Hepatocyte (in vitro differentiated cells): ENCODE data around the gene STX5.
"Not testable (repeated sequence)": the region's sequence is repeated elsewhere in the genome, so short reads cannot be mapped to it uniquely, and the experiment has no call there.

Experiments
- EZH2phosphoT487 ChIP-seq: fragments of 200-600 bp; sonication (generic); IDR thresholded peaks from one replicate; pipeline ENCODE4 v1.6.1; 2018; ENCODE audit warnings: antibody characterized with exemption, mild to moderate bottlenecking, low read depth, moderate library complexity; ENCODE audit not compliant: unreplicated experiment, severe bottlenecking
- TF ChIP-seq, protein P1 (sequence below): fragments of 200-600 bp; sonication (generic); IDR thresholded peaks from 2 replicates; pipeline ENCODE4 v1.5.1; 2016; ENCODE audit warnings: antibody characterized with exemption, mild to moderate bottlenecking; ENCODE audit not compliant: poor library complexity

DNA sequence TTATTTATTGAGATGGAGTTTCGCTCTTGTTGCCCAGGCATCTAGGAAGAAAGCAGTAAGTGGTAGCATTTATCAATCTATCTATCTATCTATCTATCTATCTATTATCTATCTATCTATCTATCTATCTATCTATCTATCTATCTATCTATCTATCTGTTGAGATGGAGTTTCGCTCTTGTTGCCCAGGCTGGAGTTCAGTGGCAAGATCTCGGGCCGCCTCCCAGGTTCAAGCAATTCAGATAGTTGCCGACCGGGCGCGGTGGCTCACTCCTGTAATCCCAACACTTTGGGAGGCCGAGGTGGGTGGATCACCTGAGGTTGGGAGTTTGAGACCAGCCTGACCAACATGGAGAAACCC is 71.0 kb downstream of the STX5 start:
- TF ChIP-seq, protein P1, sequence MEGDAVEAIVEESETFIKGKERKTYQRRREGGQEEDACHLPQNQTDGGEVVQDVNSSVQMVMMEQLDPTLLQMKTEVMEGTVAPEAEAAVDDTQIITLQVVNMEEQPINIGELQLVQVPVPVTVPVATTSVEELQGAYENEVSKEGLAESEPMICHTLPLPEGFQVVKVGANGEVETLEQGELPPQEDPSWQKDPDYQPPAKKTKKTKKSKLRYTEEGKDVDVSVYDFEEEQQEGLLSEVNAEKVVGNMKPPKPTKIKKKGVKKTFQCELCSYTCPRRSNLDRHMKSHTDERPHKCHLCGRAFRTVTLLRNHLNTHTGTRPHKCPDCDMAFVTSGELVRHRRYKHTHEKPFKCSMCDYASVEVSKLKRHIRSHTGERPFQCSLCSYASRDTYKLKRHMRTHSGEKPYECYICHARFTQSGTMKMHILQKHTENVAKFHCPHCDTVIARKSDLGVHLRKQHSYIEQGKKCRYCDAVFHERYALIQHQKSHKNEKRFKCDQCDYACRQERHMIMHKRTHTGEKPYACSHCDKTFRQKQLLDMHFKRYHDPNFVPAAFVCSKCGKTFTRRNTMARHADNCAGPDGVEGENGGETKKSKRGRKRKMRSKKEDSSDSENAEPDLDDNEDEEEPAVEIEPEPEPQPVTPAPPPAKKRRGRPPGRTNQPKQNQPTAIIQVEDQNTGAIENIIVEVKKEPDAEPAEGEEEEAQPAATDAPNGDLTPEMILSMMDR: not testable (repeated sequence)
- TF ChIP-seq EZH2phosphoT487: not testable (repeated sequence)
